ENCODE data around the gene DUSP22.

The DUSP22 gene

DNA sequence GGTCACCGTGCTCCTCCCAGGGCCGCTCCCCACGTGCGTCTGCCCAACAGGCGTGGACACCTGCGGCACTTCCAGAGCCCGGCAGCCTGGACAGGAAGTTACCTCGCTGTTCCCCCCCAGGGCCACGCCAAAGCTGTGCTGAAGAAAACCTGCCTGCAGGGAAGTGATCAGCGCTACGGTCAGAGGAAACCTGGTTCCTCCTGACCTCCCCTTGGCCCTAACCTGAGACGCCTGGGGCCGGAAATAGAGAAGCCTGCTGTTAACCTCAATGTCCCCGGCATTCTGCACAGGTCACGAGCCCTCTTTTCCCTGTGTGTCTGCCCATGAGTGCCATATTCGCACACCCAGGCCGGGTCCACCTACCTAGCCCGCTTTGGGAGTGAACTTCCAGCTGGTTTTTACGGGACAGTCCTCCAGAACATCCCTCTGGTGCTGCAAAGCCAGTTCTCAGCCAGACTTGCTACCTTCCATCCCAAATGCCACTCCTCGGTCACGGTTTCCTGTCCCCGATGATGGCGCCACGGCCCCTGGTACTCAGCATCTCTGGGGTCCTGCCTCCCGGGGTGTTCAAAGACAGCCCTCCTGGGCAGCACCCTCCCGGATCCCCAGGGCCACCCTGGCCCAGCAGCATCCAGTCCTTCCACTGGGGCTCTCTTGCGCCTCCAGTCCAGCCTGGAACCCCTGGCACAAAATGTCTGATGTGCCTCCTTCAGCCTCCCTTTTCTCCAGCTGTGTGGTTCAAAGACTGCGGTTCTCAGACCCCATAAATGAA lies 87.3 kb downstream of the DUSP22 start:
- Histone ChIP-seq H3K4me3 (ENCODE audit: low read length) (no peak overlapping the region), H4K20me1 (ENCODE audit: insufficient read depth, low read length) (no peaks in the 10 kb centered on the region), H3K27ac (ENCODE audit: low read length) (no peak overlapping the region), H3K79me2 (ENCODE audit: low read length) (no peaks in the 10 kb centered on the region), H3K36me3 (replicated peaks; ENCODE audit: low read depth, low read length) (no peaks in the 10 kb centered on the region), H3K4me2 (ENCODE audit: low read length) (peak overlapping the region; percentile 79), H3K9me3 (ENCODE audit: insufficient read depth, low read length) (no peaks in the 10 kb centered on the region), H3K27me3 (ENCODE audit: low read depth, low read length) (peaks cover 47% of the 10 kb centered on the region), H2AFZ (ENCODE audit: low read depth, low read length) (no peak overlapping the region), H3K4me1 (ENCODE audit: low read length) (peaks cover 39% of the 10 kb centered on the region), H3K9ac (ENCODE audit: low read length) (no peak overlapping the region)
- TF ChIP-seq EZH2phosphoT487 (IDR thresholded peaks at IDR 0.05; ENCODE audit: low read depth), result no peak
- TF ChIP-seq, protein P1, sequence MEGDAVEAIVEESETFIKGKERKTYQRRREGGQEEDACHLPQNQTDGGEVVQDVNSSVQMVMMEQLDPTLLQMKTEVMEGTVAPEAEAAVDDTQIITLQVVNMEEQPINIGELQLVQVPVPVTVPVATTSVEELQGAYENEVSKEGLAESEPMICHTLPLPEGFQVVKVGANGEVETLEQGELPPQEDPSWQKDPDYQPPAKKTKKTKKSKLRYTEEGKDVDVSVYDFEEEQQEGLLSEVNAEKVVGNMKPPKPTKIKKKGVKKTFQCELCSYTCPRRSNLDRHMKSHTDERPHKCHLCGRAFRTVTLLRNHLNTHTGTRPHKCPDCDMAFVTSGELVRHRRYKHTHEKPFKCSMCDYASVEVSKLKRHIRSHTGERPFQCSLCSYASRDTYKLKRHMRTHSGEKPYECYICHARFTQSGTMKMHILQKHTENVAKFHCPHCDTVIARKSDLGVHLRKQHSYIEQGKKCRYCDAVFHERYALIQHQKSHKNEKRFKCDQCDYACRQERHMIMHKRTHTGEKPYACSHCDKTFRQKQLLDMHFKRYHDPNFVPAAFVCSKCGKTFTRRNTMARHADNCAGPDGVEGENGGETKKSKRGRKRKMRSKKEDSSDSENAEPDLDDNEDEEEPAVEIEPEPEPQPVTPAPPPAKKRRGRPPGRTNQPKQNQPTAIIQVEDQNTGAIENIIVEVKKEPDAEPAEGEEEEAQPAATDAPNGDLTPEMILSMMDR (IDR thresholded peaks at IDR 0.05; ENCODE audit: low read depth, low read length), result no peak

DNA sequence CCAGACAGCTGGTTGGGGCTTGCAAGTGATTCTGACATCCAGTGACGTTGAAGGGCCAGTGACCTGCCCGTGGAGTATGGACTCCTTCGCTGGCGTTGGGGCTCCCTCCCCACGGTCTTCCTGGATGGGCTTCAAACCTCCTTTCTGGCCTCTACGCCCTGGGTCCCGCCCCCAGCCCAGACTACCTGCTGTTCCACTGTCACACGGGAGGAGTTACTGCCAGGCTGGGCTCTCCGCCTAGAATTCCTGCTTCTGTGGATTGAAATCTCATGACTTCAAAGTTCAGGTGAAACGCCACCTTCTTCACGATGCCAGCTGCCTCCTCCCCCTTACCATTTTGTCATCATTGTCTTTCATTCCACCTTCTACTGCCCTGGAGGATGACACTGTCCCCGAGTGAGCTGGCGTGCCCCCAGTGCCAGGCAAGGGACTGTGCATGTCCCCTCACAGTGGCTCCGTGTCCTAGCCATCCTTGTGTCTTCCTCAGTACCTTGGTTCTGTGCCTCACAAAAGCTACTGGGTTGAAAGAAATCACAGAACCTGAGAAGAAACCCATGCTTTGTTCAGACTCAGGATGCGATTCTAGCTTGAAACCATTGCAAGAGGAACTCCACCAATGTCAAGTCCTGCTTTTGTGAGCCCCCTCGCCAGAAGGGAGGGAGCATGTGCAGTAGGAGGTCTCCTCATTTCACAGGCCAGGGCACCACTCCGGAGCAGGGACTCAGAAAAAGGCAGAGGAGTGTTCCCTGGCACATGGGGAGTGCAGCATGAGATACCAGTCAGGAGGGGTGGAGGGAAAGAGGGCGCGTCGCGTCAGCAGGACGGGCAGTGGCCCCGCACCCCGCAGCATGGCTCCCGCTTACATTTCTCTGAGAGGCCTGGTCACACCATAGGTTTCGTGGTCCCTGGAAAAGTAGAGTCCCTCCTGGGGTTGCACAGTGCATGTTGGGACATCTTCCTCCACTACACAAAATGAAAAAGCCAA lies 88.2 kb downstream of the DUSP22 start:
- H3K27ac ChIP-seq (ENCODE audit: low read length), result no peak overlapping the region
- H3K9ac ChIP-seq (ENCODE audit: low read length), result no peak overlapping the region
- H3K4me2 ChIP-seq (ENCODE audit: low read length), result no peak overlapping the region
- H3K9me3 ChIP-seq (ENCODE audit: insufficient read depth, low read length), result no peaks in the 10 kb centered on the region
- H3K79me2 ChIP-seq (ENCODE audit: low read length), result no peaks in the 10 kb centered on the region
- no peak overlapping the region for H3K4me3 ChIP-seq (ENCODE audit: low read length)
- no peak for TF ChIP-seq EZH2phosphoT487 (IDR thresholded peaks at IDR 0.05; ENCODE audit: low read depth)
- TF ChIP-seq, protein P1 (IDR thresholded peaks at IDR 0.05; ENCODE audit: low read depth, low read length), result no peak
- no peak overlapping the region for H2AFZ ChIP-seq (ENCODE audit: low read depth, low read length)
- peaks cover 39% of the 10 kb centered on the region for H3K4me1 ChIP-seq (ENCODE audit: low read length)
- H4K20me1 ChIP-seq (ENCODE audit: insufficient read depth, low read length), result no peaks in the 10 kb centered on the region
- no peaks in the 10 kb centered on the region for H3K36me3 ChIP-seq (replicated peaks; ENCODE audit: low read depth, low read length)
- H3K27me3 ChIP-seq (ENCODE audit: low read depth, low read length), result peaks cover 42% of the 10 kb centered on the region

DNA sequence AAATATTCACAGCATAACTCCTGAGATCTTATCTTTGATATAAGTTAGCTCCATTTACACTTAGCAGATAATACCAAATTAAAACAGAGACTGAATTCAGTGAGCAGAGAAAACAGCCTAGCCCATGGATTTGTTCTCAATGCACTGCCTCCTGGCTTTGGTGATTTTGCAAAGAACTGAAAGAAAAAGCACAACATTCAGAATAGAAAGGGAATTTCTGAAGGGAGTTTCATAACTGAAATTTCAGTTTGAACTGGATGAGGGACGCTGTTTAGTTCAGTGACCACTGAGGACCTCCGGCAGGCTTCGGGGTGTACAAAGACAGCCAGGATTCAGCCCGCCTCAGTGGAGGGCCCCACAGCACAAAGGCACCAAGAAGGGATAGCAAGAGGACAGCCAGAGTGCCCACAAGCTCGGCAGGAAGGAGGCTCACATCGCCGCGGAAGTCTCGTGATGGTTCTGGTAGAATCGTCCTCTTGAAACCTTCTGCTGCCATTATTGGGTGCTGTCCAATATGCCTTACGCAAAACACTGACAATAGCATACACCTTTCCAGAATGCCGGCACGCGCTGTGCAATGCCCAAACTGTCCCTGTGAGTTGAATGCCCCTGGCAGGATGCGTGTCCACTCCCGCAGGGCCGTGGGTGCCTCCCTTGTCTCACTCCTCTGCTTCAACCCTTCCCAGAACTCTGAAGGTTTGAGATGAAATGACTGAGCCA lies 89.6 kb downstream of the DUSP22 start:
- Histone ChIP-seq H3K4me3 (ENCODE audit: low read length) (no peak overlapping the region), H3K9ac (ENCODE audit: low read length) (no peak overlapping the region), H3K4me2 (ENCODE audit: low read length) (no peak overlapping the region), H3K27ac (ENCODE audit: low read length) (no peak overlapping the region), H3K27me3 (ENCODE audit: low read depth, low read length) (peaks cover 34% of the 10 kb centered on the region), H2AFZ (ENCODE audit: low read depth, low read length) (no peak overlapping the region), H3K79me2 (ENCODE audit: low read length) (no peaks in the 10 kb centered on the region), H4K20me1 (ENCODE audit: insufficient read depth, low read length) (no peaks in the 10 kb centered on the region), H3K4me1 (ENCODE audit: low read length) (peaks cover 31% of the 10 kb centered on the region), H3K9me3 (ENCODE audit: insufficient read depth, low read length) (no peaks in the 10 kb centered on the region), H3K36me3 (replicated peaks; ENCODE audit: low read depth, low read length) (no peaks in the 10 kb centered on the region)
- TF ChIP-seq EZH2phosphoT487 (IDR thresholded peaks at IDR 0.05; ENCODE audit: low read depth), result no peak
- TF ChIP-seq, protein P1 (IDR thresholded peaks at IDR 0.05; ENCODE audit: low read depth, low read length), result no peak
